SK-N-SH (cell line): ENCODE measurements around the gene STX11.
A peak's percentile ranks its signal among the peaks of the same experiment; 100 is the strongest.

Experiments
- EP300 ChIP-seq, 2 experiments: IDR thresholded peaks; 2 replicates each; pipeline versions ENCODE4 v1.4.0 to v1.6.1; 2012; ENCODE audit warnings: borderline replicate concordance in 1 of 2, low read depth in 1 of 2, low read length in 1 of 2
- FOSL2 ChIP-seq: IDR thresholded peaks from 2 replicates; pipeline ENCODE4 v1.4.0; 2012; ENCODE audit warnings: low read depth, mild to moderate bottlenecking, moderate library complexity, borderline replicate concordance
- FOXM1 ChIP-seq: IDR thresholded peaks from 2 replicates; pipeline ENCODE4 v1.4.0; 2012; ENCODE audit warnings: low read depth, mild to moderate bottlenecking
- GABPA ChIP-seq: IDR thresholded peaks from 2 replicates; pipeline ENCODE4 v1.4.0; 2012; ENCODE audit warnings: low read depth, mild to moderate bottlenecking
- MXI1 ChIP-seq: IDR thresholded peaks from 2 replicates; pipeline ENCODE4 v1.6.1; 2012; ENCODE audit warnings: mild to moderate bottlenecking, low read depth, low read length, improper control_type of control experiment
- POLR2AphosphoS5 ChIP-seq: IDR thresholded peaks from 2 replicates; pipeline ENCODE4 v1.6.1; 2012; ENCODE audit warnings: low read depth, low read length
- RAD21 ChIP-seq: IDR thresholded peaks from 2 replicates; pipeline ENCODE4 v1.6.1; 2012; ENCODE audit warnings: mild to moderate bottlenecking, low read length
- RCOR1 ChIP-seq: fragments of 150-350 bp; IDR thresholded peaks from 2 replicates; pipeline ENCODE4 v1.6.1; 2017; ENCODE audit warnings: antibody characterized with exemption, low read length
- SIN3A ChIP-seq: IDR thresholded peaks from 2 replicates; pipeline ENCODE4 v1.6.1; 2012; ENCODE audit warnings: low read depth, mild to moderate bottlenecking, low read length, moderate library complexity, borderline replicate concordance
- YY1 ChIP-seq: IDR thresholded peaks from 2 replicates; pipeline ENCODE4 v1.4.0; 2012; ENCODE audit warnings: low read depth, mild to moderate bottlenecking
- TF ChIP-seq, protein P1 (sequence below): fragments of 200-600 bp; sonication (generic); IDR thresholded peaks from 2 replicates; pipeline ENCODE4 v1.6.1; 2017; ENCODE audit warnings: antibody characterized with exemption, mild to moderate bottlenecking, moderate library complexity
- TF ChIP-seq, protein P2 (sequence below): fragments of 150-350 bp; IDR thresholded peaks from 2 replicates; pipeline ENCODE4 v1.6.1; 2017; ENCODE audit warnings: antibody characterized with exemption, low read length, low read depth, borderline replicate concordance

DNA sequence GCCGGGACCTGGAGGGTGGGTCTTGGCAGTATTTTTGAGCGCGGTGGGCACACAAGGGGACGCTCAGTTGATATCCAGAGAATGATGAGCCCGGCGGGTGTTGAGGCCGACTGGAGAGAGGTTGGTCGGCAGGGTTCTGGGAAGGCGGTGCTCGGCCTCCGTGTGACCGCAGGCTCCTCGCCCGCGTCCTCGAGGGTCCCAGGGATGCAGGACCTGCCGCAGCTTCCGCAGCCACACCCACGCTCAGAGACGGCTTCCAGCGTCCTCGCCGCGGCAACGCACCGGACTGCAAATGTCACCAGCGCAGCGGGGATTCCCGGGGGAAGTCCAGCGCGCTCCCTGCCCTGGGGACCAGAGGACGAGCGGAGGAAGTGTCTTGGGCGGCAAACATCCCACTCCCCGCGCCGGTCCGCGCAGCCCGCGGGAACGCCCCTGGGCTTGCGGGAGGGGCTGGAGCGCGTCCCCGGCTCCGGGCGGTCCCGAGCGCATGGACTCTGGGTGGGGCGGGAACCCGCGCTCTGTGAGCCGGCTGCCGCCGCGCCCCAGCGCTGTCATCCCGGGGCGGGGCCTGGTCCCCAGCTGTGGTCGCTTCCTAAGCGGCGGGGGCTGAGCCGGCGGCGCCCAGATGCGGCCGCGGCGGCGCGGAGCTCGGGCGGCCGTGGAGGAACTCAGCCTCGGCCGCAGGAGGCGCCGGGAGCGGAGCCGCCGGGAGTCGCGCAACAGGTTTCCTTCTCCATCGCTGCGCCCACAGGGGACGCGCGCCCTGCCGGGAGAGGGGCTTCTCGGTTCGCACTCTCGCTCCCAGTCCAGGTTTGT lies at the start of gene STX11:
- TF ChIP-seq SIN3A, result no peak
- TF ChIP-seq, protein P1, sequence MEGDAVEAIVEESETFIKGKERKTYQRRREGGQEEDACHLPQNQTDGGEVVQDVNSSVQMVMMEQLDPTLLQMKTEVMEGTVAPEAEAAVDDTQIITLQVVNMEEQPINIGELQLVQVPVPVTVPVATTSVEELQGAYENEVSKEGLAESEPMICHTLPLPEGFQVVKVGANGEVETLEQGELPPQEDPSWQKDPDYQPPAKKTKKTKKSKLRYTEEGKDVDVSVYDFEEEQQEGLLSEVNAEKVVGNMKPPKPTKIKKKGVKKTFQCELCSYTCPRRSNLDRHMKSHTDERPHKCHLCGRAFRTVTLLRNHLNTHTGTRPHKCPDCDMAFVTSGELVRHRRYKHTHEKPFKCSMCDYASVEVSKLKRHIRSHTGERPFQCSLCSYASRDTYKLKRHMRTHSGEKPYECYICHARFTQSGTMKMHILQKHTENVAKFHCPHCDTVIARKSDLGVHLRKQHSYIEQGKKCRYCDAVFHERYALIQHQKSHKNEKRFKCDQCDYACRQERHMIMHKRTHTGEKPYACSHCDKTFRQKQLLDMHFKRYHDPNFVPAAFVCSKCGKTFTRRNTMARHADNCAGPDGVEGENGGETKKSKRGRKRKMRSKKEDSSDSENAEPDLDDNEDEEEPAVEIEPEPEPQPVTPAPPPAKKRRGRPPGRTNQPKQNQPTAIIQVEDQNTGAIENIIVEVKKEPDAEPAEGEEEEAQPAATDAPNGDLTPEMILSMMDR, result 0 out of 2 replicates have a peak, but pooled peaks have one; percentile 5
- TF ChIP-seq FOXM1, result no peak
- TF ChIP-seq RAD21, result no peak
- TF ChIP-seq EP300 (IDR thresholded peaks at IDR 0.05; ENCODE audit: borderline replicate concordance in 1 of 2, low read depth in 1 of 2, low read length in 1 of 2), result no peak
- TF ChIP-seq POLR2AphosphoS5, result no peak
- no peak for TF ChIP-seq MXI1
- TF ChIP-seq GABPA, result no peak
- TF ChIP-seq YY1, result no peak
- TF ChIP-seq, protein P2, sequence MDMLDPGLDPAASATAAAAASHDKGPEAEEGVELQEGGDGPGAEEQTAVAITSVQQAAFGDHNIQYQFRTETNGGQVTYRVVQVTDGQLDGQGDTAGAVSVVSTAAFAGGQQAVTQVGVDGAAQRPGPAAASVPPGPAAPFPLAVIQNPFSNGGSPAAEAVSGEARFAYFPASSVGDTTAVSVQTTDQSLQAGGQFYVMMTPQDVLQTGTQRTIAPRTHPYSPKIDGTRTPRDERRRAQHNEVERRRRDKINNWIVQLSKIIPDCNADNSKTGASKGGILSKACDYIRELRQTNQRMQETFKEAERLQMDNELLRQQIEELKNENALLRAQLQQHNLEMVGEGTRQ, result no peak
- no peak for TF ChIP-seq RCOR1
- no peak for TF ChIP-seq FOSL2
